GM23248 (cell line): ENCODE measurements around the gene NEURL4. TPM values are rescaled to one million over a fixed set of nuclear protein-coding genes. Genes with fewer than 3 reads are reported as not detected.

Source experiments
- DNase-seq: peaks from one replicate; pipeline ENCODE4 v3.0.0-alpha.2; 2015
- H2AFZ ChIP-seq: fragments of 200-600 bp; sonication (generic); 2 replicates; pipeline ENCODE4 v1.6.1; 2016; ENCODE audit warnings: antibody characterized with exemption
- H3F3A ChIP-seq: fragments of 200-600 bp; sonication (generic); 2 replicates; pipeline ENCODE4 v1.6.1; 2016; ENCODE audit warnings: mild to moderate bottlenecking, antibody characterized with exemption, mixed run types; ENCODE audit not compliant: insufficient read depth
- H3K27ac ChIP-seq: fragments of 200-600 bp; sonication (generic); 2 replicates; pipeline ENCODE4 v1.5.1; 2016; ENCODE audit warnings: mild to moderate bottlenecking
- H3K27me3 ChIP-seq: fragments of 200-600 bp; sonication (generic); replicated peaks from 2 replicates; pipeline ENCODE4 v1.6.1; 2016; ENCODE audit warnings: mild to moderate bottlenecking; ENCODE audit not compliant: insufficient read depth
- H3K36me3 ChIP-seq: fragments of 200-600 bp; sonication (generic); 2 replicates; pipeline ENCODE4 v1.6.1; 2016; ENCODE audit warnings: low read depth, mild to moderate bottlenecking
- H3K4me1 ChIP-seq: fragments of 200-600 bp; sonication (generic); 2 replicates; pipeline ENCODE4 v1.6.1; 2016; ENCODE audit warnings: mild to moderate bottlenecking; ENCODE audit not compliant: insufficient read depth
- H3K4me2 ChIP-seq: fragments of 200-600 bp; sonication (generic); one replicate; pipeline ENCODE4 v1.6.1; 2016; ENCODE audit warnings: mild to moderate bottlenecking; ENCODE audit not compliant: unreplicated experiment
- H3K4me3 ChIP-seq: fragments of 200-600 bp; sonication (generic); 2 replicates; pipeline ENCODE4 v1.5.1; 2016; ENCODE audit warnings: mild to moderate bottlenecking
- H3K79me2 ChIP-seq: fragments of 200-600 bp; sonication (generic); 2 replicates; pipeline ENCODE4 v1.6.1; 2016; ENCODE audit warnings: mild to moderate bottlenecking; ENCODE audit not compliant: insufficient read depth
- H3K9ac ChIP-seq: fragments of 200-600 bp; sonication (generic); 2 replicates; pipeline ENCODE4 v1.6.1; 2016; ENCODE audit warnings: mild to moderate bottlenecking
- H3K9me2 ChIP-seq: fragments of 200-600 bp; sonication (generic); 2 replicates; pipeline ENCODE4 v1.6.1; 2016; ENCODE audit warnings: mixed run types, mild to moderate bottlenecking, moderate library complexity; ENCODE audit not compliant: insufficient read depth
- H3K9me3 ChIP-seq: fragments of 200-600 bp; sonication (generic); one replicate; pipeline ENCODE4 v1.6.1; 2017; ENCODE audit warnings: low read depth
- H4K20me1 ChIP-seq: fragments of 200-600 bp; sonication (generic); 2 replicates; pipeline ENCODE4 v1.6.0; 2016; ENCODE audit not compliant: insufficient read depth
- EZH2 ChIP-seq: fragments of 200-600 bp; sonication (generic); IDR thresholded peaks from 2 replicates; pipeline ENCODE4 v1.6.1; 2018; ENCODE audit warnings: antibody characterized with exemption, mild to moderate bottlenecking; ENCODE audit not compliant: insufficient read depth, poor library complexity, severe bottlenecking
- EZH2phosphoT487 ChIP-seq: fragments of 200-600 bp; sonication (generic); IDR thresholded peaks from 2 replicates; pipeline ENCODE4 v1.6.1; 2018; ENCODE audit warnings: antibody characterized with exemption, moderate library complexity, mild to moderate bottlenecking, low read depth; ENCODE audit not compliant: insufficient read depth
- WGBS, 2 experiments: methylation state at CpG; one replicate each; pipeline ENCODE4 v1.1.6; 2015 to 2017; ENCODE audit warnings: low lambda C conversion rate in 2 of 2, low coverage in 1 of 2; ENCODE audit errors: missing lambda C conversion rate in 2 of 2; 5-methylcytosine and 5-hydroxymethylcytosine counted together
- in situ Hi-C: fragments of 300-500 bp; cut with MboI; formaldehyde crosslinking; loops from 2 replicates; pipeline ENCODE4 v1.15.0; 2020
- polyA plus RNA-seq: library from polyadenylated mRNA; unstranded; fragments of >200 nt; fragmentation: Nextera tagmentation; extraction: Ambion mirVana; gene quantifications from 2 replicates; pipeline ENCODE4 v1.2.1, GENCODE V29; 2016
- total RNA-seq: library from RNA; depleted of rRNA; stranded (reverse); fragments of >200 nt; shearing (Covaris generic); gene quantifications from 2 replicates; pipeline ENCODE4 v1.2.3, GENCODE V29; 2014

The NEURL4 gene
- total and polyA plus RNA-seq, 2 experiments from 2014 or later: 2.0 to 12.8 TPM

DNA sequence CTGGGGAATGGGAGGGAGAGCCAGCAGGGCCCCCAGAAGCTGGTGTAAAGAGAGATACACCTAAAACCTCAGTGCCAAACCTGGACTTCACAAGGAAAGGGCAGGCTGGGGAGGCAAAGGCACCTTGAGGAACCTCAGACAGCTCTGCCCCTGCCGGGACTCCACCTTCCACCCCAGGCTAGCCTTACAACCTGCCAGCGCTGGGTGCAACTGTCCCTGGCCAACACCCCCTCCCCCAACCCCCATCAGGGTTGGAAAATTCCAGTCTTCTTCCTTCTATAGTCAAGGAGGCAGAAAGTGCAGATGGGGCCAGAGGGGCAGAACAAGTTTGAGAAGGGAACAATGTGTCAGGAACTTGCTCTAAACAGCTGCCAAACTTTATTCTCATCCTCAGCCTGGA is 36.9 kb downstream of the NEURL4 start:
- Histone ChIP-seq H3K9ac (no peak overlapping the region), H4K20me1 (no peaks in the 10 kb centered on the region), H3K27me3 (peaks cover 32% of the 10 kb centered on the region), H3K4me3 (no peak overlapping the region), H3K4me1 (no peaks in the 10 kb centered on the region), H3K9me3 (no peaks in the 10 kb centered on the region), H3K79me2 (no peaks in the 10 kb centered on the region), H3K4me2 (no peak overlapping the region), H2AFZ (no peak overlapping the region), H3F3A (peaks cover 5% of the 10 kb centered on the region; the same call in 1 of the 2 replicates), H3K36me3 (no peaks in the 10 kb centered on the region), H3K27ac (no peak overlapping the region), H3K9me2 (no peaks in the 10 kb centered on the region)
- 61 to 81% methylated on average over 2 of the region's 2 CpGs for WGBS, 2 experiments
- no peak for DNase-seq
- in situ Hi-C loops: no loop called here
- TF ChIP-seq EZH2phosphoT487 (no peak), EZH2 (no peak)

GRCh38 chr17:7290685-7291084 is 38.5 kb downstream of the NEURL4 start:
- Histone ChIP-seq H3K79me2 (no peaks in the 10 kb centered on the region), H3K36me3 (no peaks in the 10 kb centered on the region), H4K20me1 (no peaks in the 10 kb centered on the region), H3K9me2 (no peaks in the 10 kb centered on the region), H3K4me3 (no peak overlapping the region), H3K4me2 (no peak overlapping the region), H3K4me1 (no peaks in the 10 kb centered on the region), H3K27ac (no peak overlapping the region), H3F3A (peaks cover 2% of the 10 kb centered on the region; the same call in 1 of the 2 replicates), H2AFZ (no peak overlapping the region), H3K9me3 (no peaks in the 10 kb centered on the region), H3K27me3 (peaks cover 41% of the 10 kb centered on the region), H3K9ac (no peak overlapping the region)
- TF ChIP-seq EZH2phosphoT487: no peak
- TF ChIP-seq EZH2: no peak
- in situ Hi-C loops: no loop called here
- 45 to 49% methylated on average over 11 of the region's 11 CpGs for WGBS, 2 experiments
- no peak for DNase-seq

DNA sequence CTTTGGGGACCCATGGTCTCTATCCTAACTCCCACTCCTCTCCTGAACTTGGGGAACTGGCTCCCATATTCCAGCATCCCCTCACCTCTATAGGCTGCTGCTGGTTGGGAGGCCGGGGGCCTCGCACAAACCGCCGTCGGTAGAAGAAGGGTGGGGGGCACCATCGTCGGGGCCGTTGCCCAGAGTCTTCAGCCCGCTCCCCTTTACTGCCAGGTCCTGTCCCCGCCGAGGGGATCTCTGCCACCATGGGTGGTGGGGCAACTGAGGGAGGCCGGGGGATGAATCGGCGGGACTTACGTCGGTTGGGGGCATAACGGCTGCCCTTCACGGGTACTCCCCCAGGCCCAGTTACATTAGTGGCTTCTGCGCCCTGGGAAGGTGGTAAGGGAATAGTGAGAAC is 39.0 kb downstream of the NEURL4 start:
- DNase-seq: no peak
- H3K4me3 ChIP-seq: no peak overlapping the region
- no peaks in the 10 kb centered on the region for H3K36me3 ChIP-seq
- no peak overlapping the region for H3K9ac ChIP-seq
- H3K27me3 ChIP-seq: peaks cover 41% of the 10 kb centered on the region
- no peaks in the 10 kb centered on the region for H3F3A ChIP-seq
- H3K9me3 ChIP-seq: no peaks in the 10 kb centered on the region
- no peaks in the 10 kb centered on the region for H4K20me1 ChIP-seq
- H3K4me2 ChIP-seq: no peak overlapping the region
- no peaks in the 10 kb centered on the region for H3K4me1 ChIP-seq
- WGBS, 2 experiments: 68 to 77% methylated on average over 17 to 18 of the region's 19 CpGs
- in situ Hi-C loops: no loop called here
- H3K9me2 ChIP-seq: no peaks in the 10 kb centered on the region
- H3K79me2 ChIP-seq: no peaks in the 10 kb centered on the region
- H3K27ac ChIP-seq: no peak overlapping the region
- no peak overlapping the region for H2AFZ ChIP-seq
- no peak for TF ChIP-seq EZH2
- no peak for TF ChIP-seq EZH2phosphoT487

- H3K4me3 ChIP-seq: no peak overlapping the region
- 46 to 51% methylated on average over 12 to 18 of the region's 18 CpGs for WGBS, 2 experiments
- no peaks in the 10 kb centered on the region for H3K36me3 ChIP-seq
- in situ Hi-C loops: no loop called here
- no peak overlapping the region for H2AFZ ChIP-seq
- H3K9ac ChIP-seq: no peak overlapping the region
- H3K9me2 ChIP-seq: no peaks in the 10 kb centered on the region
- no peaks in the 10 kb centered on the region for H3F3A ChIP-seq
- H4K20me1 ChIP-seq: no peaks in the 10 kb centered on the region
- H3K79me2 ChIP-seq: no peaks in the 10 kb centered on the region
- H3K27me3 ChIP-seq: peaks cover 41% of the 10 kb centered on the region
- TF ChIP-seq EZH2phosphoT487: no peak
- TF ChIP-seq EZH2: no peak
- DNase-seq: no peak
- no peaks in the 10 kb centered on the region for H3K9me3 ChIP-seq
- H3K4me2 ChIP-seq: no peak overlapping the region
- H3K27ac ChIP-seq: no peak overlapping the region
- no peaks in the 10 kb centered on the region for H3K4me1 ChIP-seq
These were observed 39.7 kb downstream of the NEURL4 start for GRCh38 chr17:7289256-7290032.
